Measurements from ENCODE around the gene TCHHL1.

- TF ChIP-seq CTCF (IDR thresholded peaks at IDR 0.05) (no peak), POLR2A (IDR thresholded peaks at IDR 0.05) (no peak)
Observed at GRCh38 chr1:152078831-152079441, 9.9 kb downstream of the TCHHL1 start.

Measured in heart left ventricle (tissue), 13 donors.